ENCODE measurements around the gene PRR20G. TPM values are rescaled to one million over a fixed set of nuclear protein-coding genes. Genes with fewer than 3 reads are reported as not detected.

The PRR20G gene
- total and polyA plus RNA-seq, 7 experiments from 2014 or later, result not detected

GRCh38 chr3:127276995-127277394 lies 10.9 kb downstream of the PRR20G start:
- H3K36me3 Mint-ChIP-seq, result no peaks in the 10 kb centered on the region

GRCh38 chr3:127276396-127276795 lies 11.4 kb downstream of the PRR20G start:
- ATAC-seq (no peak), DNase-seq (no peak)
- H3K4me3 ChIP-seq (ENCODE audit: low read length), result no peak overlapping the region
- no peaks in the 10 kb centered on the region for H3K9me3 ChIP-seq (ENCODE audit: control insufficient read depth in 2 of 3, low read length in 3 of 3)
- H3K36me3 ChIP-seq (ENCODE audit: control insufficient read depth in 2 of 3, insufficient read depth in 3 of 3, low read length in 3 of 3), result no peaks in the 10 kb centered on the region
- H3K27ac ChIP-seq (ENCODE audit: low read depth, low read length), result no peak overlapping the region
- Mint-ChIP-seq H3K27ac (no peak overlapping the region), H3K27me3 (peaks cover 0 to 29% (median 18%) of the 10 kb centered on the region in 5 donors), H3K9me3 (peaks cover 0 to 12% (median 3%) of the 10 kb centered on the region in 11 donors), H3K36me3 (no peaks in the 10 kb centered on the region), H3K4me3 (no peak overlapping the region), H3K4me1 (no peaks in the 10 kb centered on the region)
- no peaks in the 10 kb centered on the region for H3K27me3 ChIP-seq (ENCODE audit: control insufficient read depth in 2 of 2, insufficient read depth in 2 of 2, low read length in 2 of 2)
- intact Hi-C loops (cut with micrococcal nuclease), result no loop called here
- ChIA-PET POLR2A (no interaction called here), CTCF (no interaction called here)
- no peaks in the 10 kb centered on the region for H3K4me1 ChIP-seq (ENCODE audit: control insufficient read depth in 2 of 2, insufficient read depth in 2 of 2, low read length in 2 of 2)

More at GRCh38 chr3:127276995-127277394, 10.9 kb downstream of the PRR20G start:
- Mint-ChIP-seq H3K27ac (no peak overlapping the region), H3K27me3 (peaks cover 0 to 29% (median 20%) of the 10 kb centered on the region in 5 donors), H3K9me3 (peaks cover 0 to 12% (median 3%) of the 10 kb centered on the region in 11 donors), H3K4me3 (no peak overlapping the region), H3K4me1 (no peaks in the 10 kb centered on the region)
- Histone ChIP-seq H3K27ac (ENCODE audit: low read depth, low read length) (no peak overlapping the region), H3K27me3 (ENCODE audit: control insufficient read depth in 2 of 2, insufficient read depth in 2 of 2, low read length in 2 of 2) (no peaks in the 10 kb centered on the region), H3K36me3 (ENCODE audit: control insufficient read depth in 2 of 3, insufficient read depth in 3 of 3, low read length in 3 of 3) (no peaks in the 10 kb centered on the region), H3K9me3 (ENCODE audit: control insufficient read depth in 2 of 3, low read length in 3 of 3) (no peaks in the 10 kb centered on the region), H3K4me3 (ENCODE audit: low read length) (no peak overlapping the region), H3K4me1 (ENCODE audit: control insufficient read depth in 2 of 2, insufficient read depth in 2 of 2, low read length in 2 of 2) (no peaks in the 10 kb centered on the region)
- no peak for DNase-seq
- ATAC-seq, result no peak
- POLR2A ChIA-PET, result no interaction called here
- intact Hi-C loops (cut with micrococcal nuclease), result no loop called here
- CTCF ChIA-PET, result no interaction called here

GRCh38 chr3:127275287-127275781 lies 12.5 kb downstream of the PRR20G start:
- ChIA-PET POLR2A (no interaction called here), CTCF (no interaction called here)
- Histone ChIP-seq H3K36me3 (ENCODE audit: control insufficient read depth in 2 of 3, insufficient read depth in 3 of 3, low read length in 3 of 3) (no peaks in the 10 kb centered on the region), H3K4me1 (ENCODE audit: control insufficient read depth in 2 of 2, insufficient read depth in 2 of 2, low read length in 2 of 2) (no peaks in the 10 kb centered on the region), H3K9me3 (ENCODE audit: control insufficient read depth in 2 of 3, low read length in 3 of 3) (no peaks in the 10 kb centered on the region), H3K4me3 (ENCODE audit: low read length) (no peak overlapping the region), H3K27ac (ENCODE audit: low read depth, low read length) (no peak overlapping the region), H3K27me3 (ENCODE audit: control insufficient read depth in 2 of 2, insufficient read depth in 2 of 2, low read length in 2 of 2) (no peaks in the 10 kb centered on the region)
- peaks cover 0 to 29% (median 18%) of the 10 kb centered on the region in 5 donors for H3K27me3 Mint-ChIP-seq
- no peak overlapping the region for H3K27ac Mint-ChIP-seq
- no peaks in the 10 kb centered on the region for H3K36me3 Mint-ChIP-seq
- no peak overlapping the region for H3K4me3 Mint-ChIP-seq
- no peaks in the 10 kb centered on the region for H3K4me1 Mint-ChIP-seq
- DNase-seq (no peak), ATAC-seq (no peak)
- intact Hi-C loops (cut with micrococcal nuclease), result no loop called here
- H3K9me3 Mint-ChIP-seq, result peaks cover 0 to 12% (median 3%) of the 10 kb centered on the region in 11 donors

GRCh38 chr3:127274200-127274760 lies 13.6 kb downstream of the PRR20G start:
- no peak for ATAC-seq
- Mint-ChIP-seq H3K27ac (no peak overlapping the region), H3K4me3 (no peak overlapping the region), H3K36me3 (no peaks in the 10 kb centered on the region), H3K9me3 (peaks cover 0 to 19% (median 6%) of the 10 kb centered on the region in 11 donors), H3K4me1 (no peaks in the 10 kb centered on the region), H3K27me3 (peaks cover 3 to 29% (median 20%) of the 10 kb centered on the region in 5 donors)
- Histone ChIP-seq H3K27me3 (ENCODE audit: control insufficient read depth in 2 of 2, insufficient read depth in 2 of 2, low read length in 2 of 2) (no peaks in the 10 kb centered on the region), H3K36me3 (ENCODE audit: control insufficient read depth in 2 of 3, insufficient read depth in 3 of 3, low read length in 3 of 3) (no peaks in the 10 kb centered on the region), H3K4me3 (ENCODE audit: low read length) (no peak overlapping the region), H3K27ac (ENCODE audit: low read depth, low read length) (no peak overlapping the region), H3K4me1 (ENCODE audit: control insufficient read depth in 2 of 2, insufficient read depth in 2 of 2, low read length in 2 of 2) (no peaks in the 10 kb centered on the region), H3K9me3 (ENCODE audit: control insufficient read depth in 2 of 3, low read length in 3 of 3) (no peaks in the 10 kb centered on the region)
- ChIA-PET POLR2A (no interaction called here), CTCF (no interaction called here)
- DNase-seq, result no peak
- intact Hi-C loops (cut with micrococcal nuclease), result no loop called here

GRCh38 chr3:127273206-127273605 lies 14.6 kb downstream of the PRR20G start:
- ATAC-seq (no peak), DNase-seq (no peak)
- Histone ChIP-seq H3K27ac (ENCODE audit: low read depth, low read length) (no peak overlapping the region), H3K27me3 (ENCODE audit: control insufficient read depth in 2 of 2, insufficient read depth in 2 of 2, low read length in 2 of 2) (no peaks in the 10 kb centered on the region), H3K9me3 (ENCODE audit: control insufficient read depth in 2 of 3, low read length in 3 of 3) (peaks cover 0 to 3% (median 0%) of the 10 kb centered on the region in 3 experiments), H3K36me3 (ENCODE audit: control insufficient read depth in 2 of 3, insufficient read depth in 3 of 3, low read length in 3 of 3) (no peaks in the 10 kb centered on the region), H3K4me1 (ENCODE audit: control insufficient read depth in 2 of 2, insufficient read depth in 2 of 2, low read length in 2 of 2) (no peaks in the 10 kb centered on the region), H3K4me3 (ENCODE audit: low read length) (no peak overlapping the region)
- Mint-ChIP-seq H3K4me1 (no peaks in the 10 kb centered on the region), H3K27ac (no peak overlapping the region), H3K4me3 (no peak overlapping the region), H3K36me3 (no peaks in the 10 kb centered on the region), H3K9me3 (peaks cover 0 to 29% (median 7%) of the 10 kb centered on the region in 11 donors), H3K27me3 (peaks cover 3 to 22% (median 18%) of the 10 kb centered on the region in 5 donors)
- intact Hi-C loops (cut with micrococcal nuclease), result no loop called here
- POLR2A ChIA-PET, result no interaction called here
- CTCF ChIA-PET, result no interaction called here

- H3K27me3 ChIP-seq (ENCODE audit: control insufficient read depth in 2 of 2, insufficient read depth in 2 of 2, low read length in 2 of 2), result no peaks in the 10 kb centered on the region
- peaks cover 0 to 1% (median 0%) of the 10 kb centered on the region in 7 donors for H3K4me1 Mint-ChIP-seq
- ChIA-PET POLR2A (no interaction called here), CTCF (interaction anchor here (0.6 kb wide), 1 partner anchor 125 kb away, joined by 3 read pairs; no protein-coding TSS in a partner anchor)
- no peak overlapping the region for H3K27ac ChIP-seq (ENCODE audit: low read depth, low read length)
- no peak overlapping the region for H3K4me3 Mint-ChIP-seq
- H3K27me3 Mint-ChIP-seq, result peaks cover 3 to 24% (median 12%) of the 10 kb centered on the region in 5 donors
- H3K4me3 ChIP-seq (ENCODE audit: low read length), result no peak overlapping the region
- ATAC-seq (no peak), DNase-seq (no peak)
- no peaks in the 10 kb centered on the region for H3K36me3 ChIP-seq (ENCODE audit: control insufficient read depth in 2 of 3, insufficient read depth in 3 of 3, low read length in 3 of 3)
- no peaks in the 10 kb centered on the region for H3K4me1 ChIP-seq (ENCODE audit: control insufficient read depth in 2 of 2, insufficient read depth in 2 of 2, low read length in 2 of 2)
- peaks cover 0 to 22% (median 11%) of the 10 kb centered on the region in 11 donors for H3K9me3 Mint-ChIP-seq
- H3K36me3 Mint-ChIP-seq, result no peaks in the 10 kb centered on the region
- H3K9me3 ChIP-seq (ENCODE audit: control insufficient read depth in 2 of 3, low read length in 3 of 3), result peaks cover 0 to 6% (median 0%) of the 10 kb centered on the region in 3 experiments
- intact Hi-C loops (cut with micrococcal nuclease), result no loop called here
- no peak overlapping the region for H3K27ac Mint-ChIP-seq
Measured at GRCh38 chr3:127266186-127266585, 21.7 kb downstream of the PRR20G start.

- Mint-ChIP-seq H3K4me3 (no peak overlapping the region), H3K36me3 (no peaks in the 10 kb centered on the region), H3K9me3 (peaks cover 0 to 22% (median 11%) of the 10 kb centered on the region in 11 donors), H3K27me3 (peaks cover 3 to 24% (median 12%) of the 10 kb centered on the region in 5 donors), H3K27ac (no peak overlapping the region), H3K4me1 (peaks cover 0 to 1% (median 0%) of the 10 kb centered on the region in 7 donors)
- no peaks in the 10 kb centered on the region for H3K27me3 ChIP-seq (ENCODE audit: control insufficient read depth in 2 of 2, insufficient read depth in 2 of 2, low read length in 2 of 2)
- H3K4me1 ChIP-seq (ENCODE audit: control insufficient read depth in 2 of 2, insufficient read depth in 2 of 2, low read length in 2 of 2), result no peaks in the 10 kb centered on the region
- H3K27ac ChIP-seq (ENCODE audit: low read depth, low read length), result no peak overlapping the region
- DNase-seq, result no peak
- intact Hi-C loops (cut with micrococcal nuclease), result no loop called here
- ATAC-seq, result no peak
- CTCF ChIA-PET, result interaction anchor here (0.6 kb wide), 1 partner anchor 126 kb away, joined by 3 read pairs; no protein-coding TSS in a partner anchor
- H3K36me3 ChIP-seq (ENCODE audit: control insufficient read depth in 2 of 3, insufficient read depth in 3 of 3, low read length in 3 of 3), result no peaks in the 10 kb centered on the region
- no peak overlapping the region for H3K4me3 ChIP-seq (ENCODE audit: low read length)
- POLR2A ChIA-PET, result no interaction called here
- peaks cover 0 to 6% (median 0%) of the 10 kb centered on the region in 3 experiments for H3K9me3 ChIP-seq (ENCODE audit: control insufficient read depth in 2 of 3, low read length in 3 of 3)
Measured at GRCh38 chr3:127265581-127265981, 22.3 kb downstream of the PRR20G start.

All from naive thymus-derived CD4-positive, alpha-beta T cell (primary cell).